GM12878 (cell line): ENCODE results near the gene EYS. TPM values are rescaled to one million over a fixed set of nuclear protein-coding genes. Genes with fewer than 3 reads are reported as not detected.

Experiments used
- ATAC-seq: fragments of 200-7000 bp; cut with Tn5 transposase; 3 replicates; pipeline ENCODE4 v1.9.1; 2020; ENCODE audit warnings: mild to moderate bottlenecking, moderate library complexity
- BruUV-seq: library from RNA; stranded (reverse); fragments of 400-500 nt; replicated peaks from 2 replicates; lab custom pipeline; 2021; lab: Mats Ljungman, UMichigan
- CTCF ChIA-PET: fragments of 300-600 bp; sonication (Branson Sonifier 250); formaldehyde crosslinking; extraction: SDS; loops from one replicate; lab custom pipeline; 2021; ENCODE audit warnings: inconsistent platforms; lab: Yijun Ruan, JAX
- POLR2A ChIA-PET: fragments of 350-600 bp; formaldehyde crosslinking; extraction: SDS; loops from one replicate; lab custom pipeline; 2021; ENCODE audit warnings: inconsistent platforms; lab: Charles Lee
- RAD21 ChIA-PET: fragments of 300-600 bp; sonication (Branson Sonifier 250); formaldehyde crosslinking; loops from one replicate; lab custom pipeline; 2023; ENCODE audit warnings: antibody characterized with exemption; ENCODE audit not compliant: unreplicated experiment; lab: Charles Lee
- SMC1A ChIA-PET: fragments of 300-600 bp; sonication (Branson Sonifier 250); formaldehyde crosslinking; loops from one replicate; lab custom pipeline; 2023; ENCODE audit not compliant: unreplicated experiment, uncharacterized antibody; lab: Charles Lee
- DNase-seq: peaks from one replicate; pipeline ENCODE4 v3.0.0-alpha.2; 2011; ENCODE audit warnings: low read depth, low spot score
- FAIRE-seq: peaks from 3 replicates; lab custom pipeline; 2011; peaks lifted over from hg19 to GRCh38; lab: Jason Lieb, UNC
- H2AFZ ChIP-seq: 2 replicates; pipeline ENCODE4 v1.6.0; 2011; ENCODE audit warnings: low read depth, low read length, control low read depth; ENCODE audit not compliant: control insufficient read depth
- H3K27ac ChIP-seq: 2 replicates; pipeline ENCODE4 v1.5.1; 2011; ENCODE audit warnings: control low read depth; ENCODE audit not compliant: control insufficient read depth, insufficient read depth
- H3K27me3 ChIP-seq, 2 experiments: replicated peaks in 1 of 2; 2 replicates each; pipeline versions ENCODE4 v1.6.0 to v1.6.1; 2011; ENCODE audit warnings: low read length in 1 of 2; ENCODE audit not compliant: control insufficient read depth in 2 of 2, insufficient read depth in 2 of 2
- H3K36me3 ChIP-seq, 2 experiments: 2 replicates each; pipeline ENCODE4 v1.5.1; 2011; ENCODE audit warnings: low read length in 1 of 2; ENCODE audit not compliant: control insufficient read depth in 2 of 2, insufficient read depth in 2 of 2
- H3K4me1 ChIP-seq: 2 replicates; pipeline ENCODE4 v1.6.1; 2011; ENCODE audit warnings: mild to moderate bottlenecking, low read length, moderate library complexity, mixed read lengths; ENCODE audit not compliant: control insufficient read depth, insufficient read depth
- H3K4me2 ChIP-seq: 2 replicates; pipeline ENCODE4 v1.6.0; 2011; ENCODE audit warnings: control low read depth; ENCODE audit not compliant: control insufficient read depth, insufficient read depth
- H3K4me3 ChIP-seq: fragments of 200-600 bp; sonication (generic); 2 replicates; pipeline ENCODE4 v1.5.1; 2016
- H3K79me2 ChIP-seq: 2 replicates; pipeline ENCODE4 v1.6.0; 2011; ENCODE audit warnings: low read length; ENCODE audit not compliant: control insufficient read depth, insufficient read depth
- H3K9ac ChIP-seq: 2 replicates; pipeline ENCODE4 v1.8.0; 2011; ENCODE audit warnings: low read length, control low read depth, mixed read lengths; ENCODE audit not compliant: control insufficient read depth, insufficient read depth
- H3K9me3 ChIP-seq: replicated peaks from 3 replicates; pipeline ENCODE4 v1.5.1; 2011; ENCODE audit warnings: mild to moderate bottlenecking, low read length; ENCODE audit not compliant: control insufficient read depth, insufficient read depth
- H4K20me1 ChIP-seq: 2 replicates; pipeline ENCODE4 v1.6.0; 2011; ENCODE audit not compliant: control insufficient read depth, insufficient read depth
- ASH2L ChIP-seq: fragments of 300-600, 200-600 bp; sonication (generic); IDR thresholded peaks from 2 replicates; pipeline ENCODE4 v1.6.1; 2017; ENCODE audit warnings: low read depth, mild to moderate bottlenecking, borderline replicate concordance
- BCL11A ChIP-seq: IDR thresholded peaks from 2 replicates; pipeline ENCODE4 v1.6.1; 2011; ENCODE audit warnings: low read depth, low read length
- CEBPB ChIP-seq, 2 experiments: fragments of 150-350 bp in 1 of 2; IDR thresholded peaks; 2 replicates each; pipeline ENCODE4 v1.6.1; 2012 to 2014; ENCODE audit warnings: low read depth in 2 of 2, low read length in 2 of 2, borderline replicate concordance in 1 of 2, inconsistent platforms in 1 of 2
- JUNB ChIP-seq: IDR thresholded peaks from 2 replicates; pipeline ENCODE4 v1.6.1; 2016; ENCODE audit warnings: antibody characterized with exemption, mild to moderate bottlenecking
- MEF2B ChIP-seq: fragments of 450-650 bp; IDR thresholded peaks from 2 replicates; pipeline ENCODE4 v1.6.1; 2018; ENCODE audit warnings: mild to moderate bottlenecking, moderate library complexity; ENCODE audit not compliant: partially characterized antibody, poor library complexity, severe bottlenecking
- PAX8 ChIP-seq: fragments of 450-650 bp; IDR thresholded peaks from 2 replicates; pipeline ENCODE4 v1.6.1; 2017; ENCODE audit warnings: mild to moderate bottlenecking, moderate library complexity
- RUNX3 ChIP-seq: IDR thresholded peaks from 2 replicates; pipeline ENCODE4 v1.6.1; 2012; ENCODE audit warnings: low read length, inconsistent platforms
- SMARCA5 ChIP-seq: fragments of 450-650 bp; IDR thresholded peaks from 2 replicates; pipeline ENCODE4 v1.6.1; 2017; ENCODE audit warnings: mild to moderate bottlenecking
- SUZ12 ChIP-seq: fragments of 200-600 bp; sonication (generic); IDR thresholded peaks from one replicate; pipeline ENCODE4 v1.6.1; 2018; ENCODE audit warnings: antibody characterized with exemption, mild to moderate bottlenecking; ENCODE audit not compliant: unreplicated experiment
- USF2 ChIP-seq: IDR thresholded peaks from 2 replicates; pipeline ENCODE4 v1.6.1; 2011; ENCODE audit warnings: low read depth, low read length, improper control_type of control experiment, borderline replicate concordance
- WGBS: methylation state at CpG from one replicate; pipeline ENCODE4 v1.1.6; 2016; ENCODE audit warnings: low lambda C conversion rate; ENCODE audit not compliant: insufficient replicate concordance, insufficient coverage; ENCODE audit errors: missing lambda C conversion rate; 5-methylcytosine and 5-hydroxymethylcytosine counted together
- in situ Hi-C: fragments of 300-500 bp; cut with MboI; formaldehyde crosslinking; loops from 9 replicates; pipeline ENCODE4 v1.14.3; 2018; ENCODE audit warnings: mixed read lengths
- intact Hi-C: fragments of 100-400 bp; cut with micrococcal nuclease; formaldehyde crosslinking; loops from one replicate; pipeline ENCODE4 v1.14.2; 2022; ENCODE audit not compliant: unreplicated experiment
- polyA plus RNA-seq, 11 experiments: library from polyadenylated mRNA; depleted of rRNA in 4 of 11; unstranded in 6 of 11; stranded (reverse) in 5 of 11; fragments of >200 nt; fragmentation: Nextera tagmentation in 4 of 11; fragmentation: Illumina TruSeq in 1 of 11; extraction: Ambion mirVana in 4 of 11; extraction: Trizol in 1 of 11; gene quantifications; 1 replicate in 1 of 11; 2 replicates in 10 of 11; pipeline versions ENCODE4 v1.2.1 to v1.2.3, GENCODE V29; 2011 to 2016; ENCODE audit warnings: inconsistent platforms in 2 of 11, missing spikeins in 2 of 11, low read depth in 1 of 11
- total RNA-seq, 4 experiments: library from RNA; depleted of rRNA in 3 of 4; stranded (reverse); fragments of >200 nt in 3 of 4; fragmentation: Illumina TruSeq in 1 of 4; extraction: Trizol in 1 of 4; gene quantifications; 2 replicates each; pipeline versions ENCODE4 v1.2.1 to v1.2.3, GENCODE V29; 2013 to 2021
- TF ChIP-seq, protein P1 (sequence below): IDR thresholded peaks from 2 replicates; pipeline ENCODE4 v1.6.1; 2012; ENCODE audit warnings: mild to moderate bottlenecking, low read depth, low read length

The EYS gene
- total and polyA plus RNA-seq, 10 of the 15 experiments (the other 5 are each of a cell fraction or from before 2014, with no cell fraction given) = under 0.01 to 0.14 (median 0.02) TPM; not detected in 1

DNA sequence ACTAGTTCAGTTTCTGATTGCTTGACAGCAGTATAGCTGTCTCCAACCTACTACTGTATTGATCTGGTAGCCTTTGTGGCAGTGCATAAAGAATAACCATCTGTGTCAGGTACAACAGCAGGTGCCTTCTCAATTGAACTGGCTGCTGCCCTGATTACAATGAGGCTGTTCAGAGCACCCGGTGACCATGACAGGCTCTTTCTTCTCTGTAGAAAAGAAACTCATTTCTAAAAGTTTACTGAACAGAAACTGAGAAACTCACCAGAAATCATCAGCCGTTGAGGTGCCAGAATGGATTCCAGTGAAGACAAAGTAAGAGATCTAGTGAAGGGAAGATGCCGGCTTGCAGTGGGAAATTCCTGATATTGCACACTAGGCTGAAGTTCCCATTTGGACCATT is 1117.1 kb downstream of the EYS start (continued):
- TF ChIP-seq, protein P1, sequence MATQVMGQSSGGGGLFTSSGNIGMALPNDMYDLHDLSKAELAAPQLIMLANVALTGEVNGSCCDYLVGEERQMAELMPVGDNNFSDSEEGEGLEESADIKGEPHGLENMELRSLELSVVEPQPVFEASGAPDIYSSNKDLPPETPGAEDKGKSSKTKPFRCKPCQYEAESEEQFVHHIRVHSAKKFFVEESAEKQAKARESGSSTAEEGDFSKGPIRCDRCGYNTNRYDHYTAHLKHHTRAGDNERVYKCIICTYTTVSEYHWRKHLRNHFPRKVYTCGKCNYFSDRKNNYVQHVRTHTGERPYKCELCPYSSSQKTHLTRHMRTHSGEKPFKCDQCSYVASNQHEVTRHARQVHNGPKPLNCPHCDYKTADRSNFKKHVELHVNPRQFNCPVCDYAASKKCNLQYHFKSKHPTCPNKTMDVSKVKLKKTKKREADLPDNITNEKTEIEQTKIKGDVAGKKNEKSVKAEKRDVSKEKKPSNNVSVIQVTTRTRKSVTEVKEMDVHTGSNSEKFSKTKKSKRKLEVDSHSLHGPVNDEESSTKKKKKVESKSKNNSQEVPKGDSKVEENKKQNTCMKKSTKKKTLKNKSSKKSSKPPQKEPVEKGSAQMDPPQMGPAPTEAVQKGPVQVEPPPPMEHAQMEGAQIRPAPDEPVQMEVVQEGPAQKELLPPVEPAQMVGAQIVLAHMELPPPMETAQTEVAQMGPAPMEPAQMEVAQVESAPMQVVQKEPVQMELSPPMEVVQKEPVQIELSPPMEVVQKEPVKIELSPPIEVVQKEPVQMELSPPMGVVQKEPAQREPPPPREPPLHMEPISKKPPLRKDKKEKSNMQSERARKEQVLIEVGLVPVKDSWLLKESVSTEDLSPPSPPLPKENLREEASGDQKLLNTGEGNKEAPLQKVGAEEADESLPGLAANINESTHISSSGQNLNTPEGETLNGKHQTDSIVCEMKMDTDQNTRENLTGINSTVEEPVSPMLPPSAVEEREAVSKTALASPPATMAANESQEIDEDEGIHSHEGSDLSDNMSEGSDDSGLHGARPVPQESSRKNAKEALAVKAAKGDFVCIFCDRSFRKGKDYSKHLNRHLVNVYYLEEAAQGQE = no peak
- no peak for TF ChIP-seq SMARCA5
- no peak for TF ChIP-seq RUNX3
- no peak for TF ChIP-seq CEBPB (IDR thresholded peaks at IDR 0.05; ENCODE audit: borderline replicate concordance in 1 of 2, low read depth in 2 of 2, low read length in 2 of 2)
- TF ChIP-seq SUZ12 = no peak
- no peak for TF ChIP-seq USF2
- TF ChIP-seq PAX8 = no peak
- TF ChIP-seq BCL11A = no peak

- Histone ChIP-seq H2AFZ (no peak overlapping the region), H3K79me2 (no peaks in the 10 kb centered on the region), H3K4me1 (no peaks in the 10 kb centered on the region), H3K36me3 (no peaks in the 10 kb centered on the region), H3K9ac (no peak overlapping the region), H3K4me2 (no peak overlapping the region), H4K20me1 (no peaks in the 10 kb centered on the region), H3K9me3 (no peaks in the 10 kb centered on the region)
- ATAC-seq = no peak
- CTCF ChIA-PET = no interaction called here
- RAD21 ChIA-PET = no interaction called here
- in situ Hi-C loops = no loop called here
- SMC1A ChIA-PET = no interaction called here
- 9% methylated on average over 1 of the region's 1 CpG for WGBS
- no TSS peak for BruUV-seq
- TF ChIP-seq JUNB (peak; percentile 59), MEF2B (no peak), ASH2L (no peak)
- TF ChIP-seq, all 136 proteins: peak for 1
- no peak overlapping the region for H3K27ac ChIP-seq
- no peak for DNase-seq
- no peaks in the 10 kb centered on the region for H3K27me3 ChIP-seq
- intact Hi-C loops = no loop called here
- POLR2A ChIA-PET = no interaction called here
- H3K4me3 ChIP-seq = no peak overlapping the region
- FAIRE-seq = no peak
These were observed 1126.7 kb downstream of the EYS start for GRCh38 chr6:64580346-64580745.
